Parathyroid adenoma (tissue), 2 donors: ENCODE measurements around the gene MYO15B.

Experiments used
- H2AFZ ChIP-seq: fragments of 300-600 bp; sonication (generic); one replicate; pipeline ENCODE4 v1.7.0; 2017; ENCODE audit warnings: antibody characterized with exemption, mild to moderate bottlenecking
- H3K27ac ChIP-seq: fragments of 300-600 bp; sonication (generic); one replicate; pipeline ENCODE4 v1.7.0; 2017
- H3K27me3 ChIP-seq: fragments of 300-600 bp; sonication (generic); one replicate; pipeline ENCODE4 v1.7.0; 2017; ENCODE audit warnings: low read length; ENCODE audit not compliant: control insufficient read depth, insufficient read depth
- H3K36me3 ChIP-seq: fragments of 300-600 bp; sonication (generic); one replicate; pipeline ENCODE4 v1.7.0; 2017; ENCODE audit warnings: low read length; ENCODE audit not compliant: control insufficient read depth, insufficient read depth
- H3K4me1 ChIP-seq: fragments of 300-600 bp; sonication (generic); one replicate; pipeline ENCODE4 v1.7.0; 2017; ENCODE audit warnings: control low read depth
- H3K4me2 ChIP-seq: fragments of 300-600 bp; sonication (generic); one replicate; pipeline ENCODE4 v1.7.0; 2017; ENCODE audit warnings: low read length
- H3K4me3 ChIP-seq: fragments of 300-600 bp; sonication (generic); one replicate; pipeline ENCODE4 v1.7.0; 2017; ENCODE audit warnings: low read depth, low read length
- H3K79me2 ChIP-seq: fragments of 300-600 bp; sonication (generic); one replicate; pipeline ENCODE4 v1.7.0; 2017; ENCODE audit warnings: control low read depth
- H3K9ac ChIP-seq: fragments of 300-600 bp; sonication (generic); one replicate; pipeline ENCODE4 v1.7.0; 2017; ENCODE audit warnings: mild to moderate bottlenecking
- H3K9me3 ChIP-seq: fragments of 300-600 bp; sonication (generic); one replicate; pipeline ENCODE4 v1.7.0; 2017; ENCODE audit warnings: low read length; ENCODE audit not compliant: control insufficient read depth
- TF ChIP-seq, protein P1 (sequence below): fragments of 300-600 bp; sonication (generic); IDR thresholded peaks from one replicate; pipeline ENCODE4 v1.7.0; 2017; ENCODE audit warnings: antibody characterized with exemption, mild to moderate bottlenecking
- donor health status: primary hyperparathyroidism.

MYO15B gene

DNA sequence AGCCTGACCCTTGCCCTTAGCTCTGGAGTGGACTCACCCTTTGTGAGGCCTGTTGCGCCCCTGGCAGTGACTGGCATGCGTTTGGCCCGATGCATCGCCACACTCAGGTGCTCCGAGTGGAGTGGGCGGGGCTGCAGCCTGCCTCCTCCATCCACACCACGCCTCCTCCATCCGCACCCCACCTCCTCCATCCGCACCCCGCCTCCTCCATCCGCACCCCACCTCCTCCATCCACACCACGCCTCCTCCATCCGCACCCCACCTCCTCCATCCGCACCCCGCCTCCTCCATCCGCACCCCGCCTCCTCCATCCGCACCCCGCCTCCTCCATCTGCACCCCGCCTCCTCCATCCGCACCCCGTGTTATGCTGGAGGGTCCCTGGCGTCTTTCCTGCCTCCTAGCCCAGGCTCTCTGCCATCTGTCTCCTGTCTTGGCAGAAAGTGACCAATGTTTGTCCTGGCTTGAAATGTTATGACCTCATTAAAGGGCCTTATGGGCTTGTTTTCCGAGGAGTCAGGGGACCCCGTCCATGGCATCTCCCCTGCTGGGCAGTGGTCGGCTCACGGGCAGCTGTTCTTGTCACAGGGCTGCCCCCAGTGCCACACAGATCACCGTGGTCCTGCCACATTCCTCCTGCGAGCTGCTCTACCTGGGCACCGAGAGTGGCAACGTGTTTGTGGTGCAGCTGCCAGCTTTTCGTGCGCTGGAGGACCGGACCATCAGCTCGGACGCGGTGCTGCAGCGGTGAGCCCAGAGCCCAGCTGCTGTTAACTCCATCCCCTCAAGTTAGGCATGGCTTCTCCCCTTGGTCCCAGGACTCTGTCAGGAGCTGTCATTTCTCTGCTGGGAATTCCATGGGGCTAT lies 28.7 kb upstream of the MYO15B start:
- no peak overlapping the region for H3K4me3 ChIP-seq
- no peaks in the 10 kb centered on the region for H3K9me3 ChIP-seq
- H3K27ac ChIP-seq: no peak overlapping the region
- H3K9ac ChIP-seq: no peak overlapping the region
- no peak overlapping the region for H2AFZ ChIP-seq
- H3K4me2 ChIP-seq: no peak overlapping the region
- H3K36me3 ChIP-seq: no peaks in the 10 kb centered on the region
- H3K4me1 ChIP-seq: peaks cover 9% of the 10 kb centered on the region
- no peaks in the 10 kb centered on the region for H3K27me3 ChIP-seq
- H3K79me2 ChIP-seq: peaks cover 4% of the 10 kb centered on the region
- TF ChIP-seq, protein P1, sequence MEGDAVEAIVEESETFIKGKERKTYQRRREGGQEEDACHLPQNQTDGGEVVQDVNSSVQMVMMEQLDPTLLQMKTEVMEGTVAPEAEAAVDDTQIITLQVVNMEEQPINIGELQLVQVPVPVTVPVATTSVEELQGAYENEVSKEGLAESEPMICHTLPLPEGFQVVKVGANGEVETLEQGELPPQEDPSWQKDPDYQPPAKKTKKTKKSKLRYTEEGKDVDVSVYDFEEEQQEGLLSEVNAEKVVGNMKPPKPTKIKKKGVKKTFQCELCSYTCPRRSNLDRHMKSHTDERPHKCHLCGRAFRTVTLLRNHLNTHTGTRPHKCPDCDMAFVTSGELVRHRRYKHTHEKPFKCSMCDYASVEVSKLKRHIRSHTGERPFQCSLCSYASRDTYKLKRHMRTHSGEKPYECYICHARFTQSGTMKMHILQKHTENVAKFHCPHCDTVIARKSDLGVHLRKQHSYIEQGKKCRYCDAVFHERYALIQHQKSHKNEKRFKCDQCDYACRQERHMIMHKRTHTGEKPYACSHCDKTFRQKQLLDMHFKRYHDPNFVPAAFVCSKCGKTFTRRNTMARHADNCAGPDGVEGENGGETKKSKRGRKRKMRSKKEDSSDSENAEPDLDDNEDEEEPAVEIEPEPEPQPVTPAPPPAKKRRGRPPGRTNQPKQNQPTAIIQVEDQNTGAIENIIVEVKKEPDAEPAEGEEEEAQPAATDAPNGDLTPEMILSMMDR: no peak

DNA sequence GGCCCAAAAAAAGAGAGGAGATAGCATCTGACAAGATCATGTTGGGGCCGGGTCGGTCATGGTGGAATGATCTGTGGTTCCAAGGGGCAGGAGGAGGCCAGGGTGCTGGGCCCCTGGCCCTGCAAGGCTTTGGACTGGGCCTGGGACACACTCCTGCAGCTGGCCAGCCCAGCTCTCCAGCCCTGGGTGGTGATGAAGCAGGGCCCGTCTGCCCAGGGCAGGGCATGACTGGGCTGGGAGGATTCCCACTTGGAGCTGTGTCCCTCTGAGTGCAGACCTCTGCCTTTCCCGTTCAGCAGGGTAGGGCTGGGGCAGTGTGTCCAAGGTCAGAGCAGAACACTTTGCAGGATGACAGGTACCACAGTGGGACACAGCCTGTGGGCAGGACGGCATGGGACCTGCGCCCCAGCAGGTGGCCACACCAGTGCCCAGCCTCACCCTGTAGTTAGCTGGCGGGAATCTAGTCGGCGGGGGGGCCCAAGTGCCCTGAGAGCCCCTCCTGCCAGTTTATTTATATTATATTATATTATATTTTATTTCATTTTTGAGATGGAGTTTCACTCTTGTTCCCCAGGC lies 27.6 kb upstream of the MYO15B start:
- no peak overlapping the region for H2AFZ ChIP-seq

DNA sequence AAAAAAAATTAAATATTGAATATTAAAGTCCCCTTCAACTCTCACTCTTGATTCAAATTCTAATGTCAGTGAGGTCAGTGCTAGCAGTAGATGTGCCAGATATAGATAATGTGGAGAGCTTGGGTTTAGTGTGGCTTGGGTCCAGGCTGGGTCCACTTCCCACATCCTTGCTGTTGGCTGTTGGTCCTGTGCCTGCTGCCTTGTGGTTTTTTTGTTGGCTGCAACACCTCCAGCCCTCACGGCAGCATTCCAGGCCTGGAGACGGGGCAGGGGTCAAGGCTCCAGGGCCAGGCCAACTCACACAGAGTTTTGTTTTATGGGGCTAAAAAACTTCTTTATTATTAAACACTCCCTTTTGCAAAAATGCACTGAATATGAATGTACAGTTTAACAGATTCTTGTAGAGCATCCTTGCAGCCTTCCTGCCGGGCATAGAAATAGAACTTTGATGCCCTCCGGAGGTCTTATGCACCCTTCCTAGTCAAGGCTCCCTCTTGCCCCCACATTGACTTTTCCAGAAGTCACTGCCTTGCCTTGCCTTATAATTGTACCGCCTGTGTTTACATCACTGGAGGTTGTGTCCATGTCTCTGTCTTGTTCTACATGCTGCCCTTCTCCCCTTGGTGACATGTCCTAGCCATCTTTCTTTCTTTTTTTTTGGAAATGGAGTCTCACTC lies 25.5 kb upstream of the MYO15B start:
- Histone ChIP-seq H2AFZ (no peak overlapping the region), H3K36me3 (no peaks in the 10 kb centered on the region), H3K79me2 (no peaks in the 10 kb centered on the region), H3K4me1 (peaks cover 8% of the 10 kb centered on the region), H3K27ac (no peak overlapping the region), H3K9ac (no peak overlapping the region), H3K4me3 (no peak overlapping the region), H3K27me3 (no peaks in the 10 kb centered on the region), H3K4me2 (no peak overlapping the region), H3K9me3 (no peaks in the 10 kb centered on the region)
- TF ChIP-seq, protein P1: no peak

More for the DNA sequence above, 27.6 kb upstream of the MYO15B start:
- Histone ChIP-seq H3K79me2 (peaks cover 2% of the 10 kb centered on the region), H3K36me3 (no peaks in the 10 kb centered on the region), H3K4me1 (peaks cover 9% of the 10 kb centered on the region), H3K9me3 (no peaks in the 10 kb centered on the region), H3K4me3 (no peak overlapping the region), H3K9ac (no peak overlapping the region), H3K27me3 (no peaks in the 10 kb centered on the region), H3K27ac (no peak overlapping the region), H3K4me2 (no peak overlapping the region)
- TF ChIP-seq, protein P1: no peak

DNA sequence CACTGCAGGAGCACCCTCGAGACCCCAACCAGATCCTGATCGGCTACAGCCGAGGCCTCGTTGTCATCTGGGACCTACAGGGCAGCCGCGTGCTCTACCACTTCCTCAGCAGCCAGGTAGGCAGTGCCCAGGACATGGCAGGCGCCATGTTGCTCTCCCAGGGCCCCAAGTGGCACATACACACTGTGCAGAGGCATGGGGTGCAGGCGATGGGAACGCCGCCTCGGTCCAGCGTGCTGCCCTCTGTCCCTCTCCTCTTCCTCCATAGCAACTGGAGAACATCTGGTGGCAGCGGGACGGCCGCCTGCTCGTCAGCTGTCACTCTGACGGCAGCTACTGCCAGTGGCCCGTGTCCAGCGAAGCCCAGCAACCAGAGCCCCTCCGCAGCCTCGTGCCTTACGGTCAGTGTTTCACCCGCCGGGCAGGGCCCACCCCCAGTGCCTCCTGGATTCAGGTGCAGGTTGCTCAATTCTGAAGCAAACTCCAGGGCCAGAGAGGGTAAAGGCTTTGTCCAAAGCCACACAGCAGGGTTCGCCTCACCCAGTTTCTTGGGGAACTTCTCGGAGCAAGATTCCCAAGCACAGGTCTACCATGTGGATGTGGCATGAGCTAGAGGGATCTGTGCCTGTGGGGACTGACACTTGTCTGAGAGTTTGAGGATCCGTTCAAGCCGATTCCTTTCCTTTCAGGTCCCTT lies 24.4 kb upstream of the MYO15B start:
- Histone ChIP-seq H3K9me3 (no peaks in the 10 kb centered on the region), H3K4me3 (no peak overlapping the region)

More for the DNA sequence above, 24.4 kb upstream of the MYO15B start:
- Histone ChIP-seq H3K27ac (no peak overlapping the region), H3K27me3 (no peaks in the 10 kb centered on the region), H3K4me1 (no peaks in the 10 kb centered on the region), H2AFZ (no peak overlapping the region), H3K9ac (no peak overlapping the region), H3K4me2 (no peak overlapping the region), H3K79me2 (no peaks in the 10 kb centered on the region), H3K36me3 (no peaks in the 10 kb centered on the region)
- TF ChIP-seq, protein P1: no peak
